A549 (cell line): ENCODE measurements around the gene BRICD5. TPM values are rescaled to one million over a fixed set of nuclear protein-coding genes. Genes with fewer than 3 reads are reported as not detected.
A peak's percentile ranks its signal among the peaks of the same experiment; 100 is the strongest.

Experiments used
- CHD2 ChIP-seq: fragments of 150-350 bp; IDR thresholded peaks from 2 replicates; pipeline ENCODE4 v1.6.1; 2014; ENCODE audit warnings: low read length; ENCODE audit not compliant: partially characterized antibody
- CHD4 ChIP-seq: fragments of 200-600 bp; sonication (generic); IDR thresholded peaks from 2 replicates; pipeline ENCODE4 v1.6.1; 2016; ENCODE audit warnings: antibody characterized with exemption, mild to moderate bottlenecking, borderline replicate concordance
- ESRRA ChIP-seq: fragments of 150-350 bp; IDR thresholded peaks from 2 replicates; pipeline ENCODE4 v1.6.1; 2014; ENCODE audit warnings: mild to moderate bottlenecking, low read length, borderline replicate concordance
- GATA3 ChIP-seq: IDR thresholded peaks from 2 replicates; pipeline ENCODE4 v1.6.1; 2012; ENCODE audit warnings: borderline replicate concordance
- HOXB13 ChIP-seq: fragments of 250-450 bp; sonication (Bioruptor Pico); IDR thresholded peaks from 2 replicates; pipeline ENCODE4 v1.5.0; 2020; ENCODE audit warnings: low read depth, mild to moderate bottlenecking, moderate library complexity
- JUN ChIP-seq, 2 experiments: fragments of >200 bp; sonication (Bioruptor Twin); formaldehyde crosslinking; IDR thresholded peaks; 2 replicates in 1 of 2; 3 replicates in 1 of 2; pipeline ENCODE4 v1.6.1; 2016 to 2017
- KDM5A ChIP-seq: fragments of 200-600 bp; sonication (generic); IDR thresholded peaks from 2 replicates; pipeline ENCODE4 v1.6.1; 2016; ENCODE audit warnings: antibody characterized with exemption, mild to moderate bottlenecking
- MAZ ChIP-seq: fragments of 150-350 bp; IDR thresholded peaks from 2 replicates; pipeline ENCODE4 v1.6.1; 2014; ENCODE audit warnings: antibody characterized with exemption, low read depth, low read length, borderline replicate concordance
- NPAS2 ChIP-seq: fragments of 250-450 bp; sonication (Bioruptor Pico); IDR thresholded peaks from 2 replicates; pipeline ENCODE4 v1.8.0; 2022; ENCODE audit warnings: mild to moderate bottlenecking, moderate library complexity, borderline replicate concordance
- PHF8 ChIP-seq: fragments of 200-600 bp; sonication (generic); IDR thresholded peaks from 2 replicates; pipeline ENCODE4 v1.6.1; 2016; ENCODE audit warnings: low read depth, mild to moderate bottlenecking, antibody characterized with exemption, moderate library complexity, borderline replicate concordance
- POLR2AphosphoS2 ChIP-seq: conservative IDR thresholded peaks from 2 replicates; pipeline ENCODE4 v1.6.1; 2012; ENCODE audit warnings: low read length, improper control_type of control experiment, inconsistent platforms
- RARB ChIP-seq: fragments of 250-450 bp; sonication (Bioruptor Pico); IDR thresholded peaks from 2 replicates; pipeline ENCODE4 v1.8.0; 2021; ENCODE audit warnings: mild to moderate bottlenecking, moderate library complexity
- SREBF2 ChIP-seq: fragments of 450-650 bp; IDR thresholded peaks from 2 replicates; pipeline ENCODE4 v1.6.1; 2014; ENCODE audit warnings: mild to moderate bottlenecking, moderate library complexity
- TFCP2L1 ChIP-seq: fragments of 250-450 bp; sonication (Bioruptor Pico); IDR thresholded peaks from 2 replicates; pipeline ENCODE4 v1.5.0; 2021; ENCODE audit warnings: mild to moderate bottlenecking
- TP53 ChIP-seq: fragments of 250-450 bp; sonication (Bioruptor Pico); IDR thresholded peaks from 2 replicates; pipeline ENCODE4 v1.5.0; 2021; ENCODE audit warnings: mild to moderate bottlenecking, moderate library complexity
- polyA plus RNA-seq, 4 experiments: library from polyadenylated mRNA; depleted of rRNA in 3 of 4; stranded (reverse); fragments of >200 nt; fragmentation: RNase III in 1 of 4; extraction: RNeasy Plus Mini Kit Qiagen cat#74134 plus additional on column Dnase treatment in 1 of 4; gene quantifications; 2 replicates in 3 of 4; 3 replicates in 1 of 4; pipeline ENCODE4 v1.2.3, GENCODE V29; 2011 to 2017
- TF ChIP-seq, protein P1 (sequence below): IDR thresholded peaks from 2 replicates; pipeline ENCODE4 v1.6.1; 2012; ENCODE audit warnings: low read depth, borderline replicate concordance
- TF ChIP-seq, protein P2 (sequence below): fragments of >200 bp; sonication (Bioruptor Twin); formaldehyde crosslinking; IDR thresholded peaks from 3 replicates; pipeline ENCODE4 v1.6.1; 2016
- TF ChIP-seq, protein P3 (sequence below): fragments of 250-450 bp; sonication (Bioruptor Pico); IDR thresholded peaks from 2 replicates; pipeline ENCODE4 v1.5.0; 2021; ENCODE audit warnings: mild to moderate bottlenecking, moderate library complexity, borderline replicate concordance
- TF ChIP-seq, protein P4 (sequence below): IDR thresholded peaks from 2 replicates; pipeline ENCODE4 v1.6.1; 2012
- TF ChIP-seq, protein P5 (sequence below): fragments of >200 bp; sonication (Bioruptor Twin); formaldehyde crosslinking; IDR thresholded peaks from 2 replicates; pipeline ENCODE4 v1.6.1; 2016
- TF ChIP-seq, protein P6 (sequence below): fragments of 200-600 bp; sonication (generic); IDR thresholded peaks from 2 replicates; pipeline ENCODE4 v1.6.1; 2016; ENCODE audit warnings: antibody characterized with exemption, mild to moderate bottlenecking, moderate library complexity

The BRICD5 gene
- polyA plus RNA-seq, 2 of the 4 experiments (the other 2 are of a cell fraction) = 2.0 to 9.1 TPM

DNA sequence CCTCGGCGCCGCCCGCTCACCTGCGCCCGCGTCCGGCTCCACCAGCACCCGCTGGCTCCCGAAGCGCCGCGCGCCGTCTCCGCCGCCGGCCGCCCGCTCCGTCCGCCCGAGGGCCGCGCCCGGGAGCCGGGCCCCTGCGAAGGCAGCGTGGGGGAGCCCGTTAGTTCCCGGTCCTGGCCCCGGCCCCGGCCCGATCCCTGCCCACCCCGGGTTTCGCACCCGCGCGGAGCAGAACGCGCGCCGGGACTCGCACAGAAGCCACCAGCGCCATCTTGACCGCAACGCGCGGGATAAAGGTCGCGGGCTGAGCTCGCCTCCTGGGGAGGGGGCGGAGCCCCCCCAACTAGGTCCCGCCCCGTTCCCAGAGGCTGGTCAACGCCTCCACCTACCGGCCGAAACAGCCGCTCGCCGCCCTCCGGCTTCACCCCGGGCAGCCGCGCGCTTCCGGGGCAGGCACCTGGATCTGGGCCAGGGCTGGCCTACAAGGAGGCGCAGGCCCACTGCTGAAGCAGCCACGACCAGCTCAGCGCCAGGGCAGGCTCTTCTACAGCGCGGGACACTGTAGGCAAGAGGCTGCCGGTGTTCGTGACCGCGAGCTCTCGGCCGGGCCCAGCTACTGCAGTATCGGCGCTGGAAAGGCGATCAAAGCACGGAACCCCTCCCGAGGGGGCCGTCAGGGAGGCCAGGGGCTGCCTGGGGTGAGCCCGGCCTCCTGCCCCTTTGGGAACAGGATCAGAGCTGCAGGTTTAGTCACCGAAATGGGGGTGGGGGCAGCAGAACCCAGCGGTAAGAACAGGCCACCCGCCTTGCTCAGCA lies 40.8 kb upstream of the BRICD5 start, which contains the start of gene ECI1 (continued):
- TF ChIP-seq, protein P1, sequence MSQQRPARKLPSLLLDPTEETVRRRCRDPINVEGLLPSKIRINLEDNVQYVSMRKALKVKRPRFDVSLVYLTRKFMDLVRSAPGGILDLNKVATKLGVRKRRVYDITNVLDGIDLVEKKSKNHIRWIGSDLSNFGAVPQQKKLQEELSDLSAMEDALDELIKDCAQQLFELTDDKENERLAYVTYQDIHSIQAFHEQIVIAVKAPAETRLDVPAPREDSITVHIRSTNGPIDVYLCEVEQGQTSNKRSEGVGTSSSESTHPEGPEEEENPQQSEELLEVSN = 0 out of 2 replicates have a peak, but pooled peaks have one; percentile 39
- TF ChIP-seq ESRRA (peak; percentile 18; the same call in 1 of the 2 replicates), POLR2AphosphoS2 (peak; percentile 87; the same call in 1 of the 2 replicates), JUN (IDR thresholded peaks at IDR 0.05) (peak; percentile 87 to 96), SREBF2 (no peak), GATA3 (0 out of 2 replicates have a peak, but pooled peaks have one; percentile 20), CHD4 (no peak), NPAS2 (CRISPR knock-in tag) (no peak), KDM5A (0 out of 2 replicates have a peak, but pooled peaks have one; percentile 41), RARB (CRISPR knock-in tag) (no peak), TP53 (CRISPR knock-in tag) (0 out of 2 replicates have a peak, but pooled peaks have one; percentile 14), TFCP2L1 (CRISPR knock-in tag) (peak; percentile 31; the same call in 1 of the 2 replicates), PHF8 (0 out of 2 replicates have a peak, but pooled peaks have one; percentile 20), MAZ (peak; percentile 25; the same call in 1 of the 2 replicates), HOXB13 (no peak), CHD2 (no peak)
- TF ChIP-seq, protein P2, sequence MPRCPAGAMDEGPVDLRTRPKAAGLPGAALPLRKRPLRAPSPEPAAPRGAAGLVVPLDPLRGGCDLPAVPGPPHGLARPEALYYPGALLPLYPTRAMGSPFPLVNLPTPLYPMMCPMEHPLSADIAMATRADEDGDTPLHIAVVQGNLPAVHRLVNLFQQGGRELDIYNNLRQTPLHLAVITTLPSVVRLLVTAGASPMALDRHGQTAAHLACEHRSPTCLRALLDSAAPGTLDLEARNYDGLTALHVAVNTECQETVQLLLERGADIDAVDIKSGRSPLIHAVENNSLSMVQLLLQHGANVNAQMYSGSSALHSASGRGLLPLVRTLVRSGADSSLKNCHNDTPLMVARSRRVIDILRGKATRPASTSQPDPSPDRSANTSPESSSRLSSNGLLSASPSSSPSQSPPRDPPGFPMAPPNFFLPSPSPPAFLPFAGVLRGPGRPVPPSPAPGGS = peak; percentile 94
- TF ChIP-seq, protein P3, sequence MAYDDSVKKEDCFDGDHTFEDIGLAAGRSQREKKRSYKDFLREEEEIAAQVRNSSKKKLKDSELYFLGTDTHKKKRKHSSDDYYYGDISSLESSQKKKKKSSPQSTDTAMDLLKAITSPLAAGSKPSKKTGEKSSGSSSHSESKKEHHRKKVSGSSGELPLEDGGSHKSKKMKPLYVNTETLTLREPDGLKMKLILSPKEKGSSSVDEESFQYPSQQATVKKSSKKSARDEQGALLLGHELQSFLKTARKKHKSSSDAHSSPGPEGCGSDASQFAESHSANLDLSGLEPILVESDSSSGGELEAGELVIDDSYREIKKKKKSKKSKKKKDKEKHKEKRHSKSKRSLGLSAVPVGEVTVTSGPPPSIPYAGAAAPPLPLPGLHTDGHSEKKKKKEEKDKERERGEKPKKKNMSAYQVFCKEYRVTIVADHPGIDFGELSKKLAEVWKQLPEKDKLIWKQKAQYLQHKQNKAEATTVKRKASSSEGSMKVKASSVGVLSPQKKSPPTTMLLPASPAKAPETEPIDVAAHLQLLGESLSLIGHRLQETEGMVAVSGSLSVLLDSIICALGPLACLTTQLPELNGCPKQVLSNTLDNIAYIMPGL = no peak
- TF ChIP-seq, protein P4, sequence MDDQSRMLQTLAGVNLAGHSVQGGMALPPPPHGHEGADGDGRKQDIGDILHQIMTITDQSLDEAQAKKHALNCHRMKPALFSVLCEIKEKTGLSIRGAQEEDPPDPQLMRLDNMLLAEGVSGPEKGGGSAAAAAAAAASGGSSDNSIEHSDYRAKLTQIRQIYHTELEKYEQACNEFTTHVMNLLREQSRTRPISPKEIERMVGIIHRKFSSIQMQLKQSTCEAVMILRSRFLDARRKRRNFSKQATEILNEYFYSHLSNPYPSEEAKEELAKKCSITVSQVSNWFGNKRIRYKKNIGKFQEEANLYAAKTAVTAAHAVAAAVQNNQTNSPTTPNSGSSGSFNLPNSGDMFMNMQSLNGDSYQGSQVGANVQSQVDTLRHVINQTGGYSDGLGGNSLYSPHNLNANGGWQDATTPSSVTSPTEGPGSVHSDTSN = no peak; the same call in 1 of the 2 replicates
- TF ChIP-seq, protein P5, sequence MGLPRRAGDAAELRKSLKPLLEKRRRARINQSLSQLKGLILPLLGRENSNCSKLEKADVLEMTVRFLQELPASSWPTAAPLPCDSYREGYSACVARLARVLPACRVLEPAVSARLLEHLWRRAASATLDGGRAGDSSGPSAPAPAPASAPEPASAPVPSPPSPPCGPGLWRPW = no peak
- TF ChIP-seq, protein P6, sequence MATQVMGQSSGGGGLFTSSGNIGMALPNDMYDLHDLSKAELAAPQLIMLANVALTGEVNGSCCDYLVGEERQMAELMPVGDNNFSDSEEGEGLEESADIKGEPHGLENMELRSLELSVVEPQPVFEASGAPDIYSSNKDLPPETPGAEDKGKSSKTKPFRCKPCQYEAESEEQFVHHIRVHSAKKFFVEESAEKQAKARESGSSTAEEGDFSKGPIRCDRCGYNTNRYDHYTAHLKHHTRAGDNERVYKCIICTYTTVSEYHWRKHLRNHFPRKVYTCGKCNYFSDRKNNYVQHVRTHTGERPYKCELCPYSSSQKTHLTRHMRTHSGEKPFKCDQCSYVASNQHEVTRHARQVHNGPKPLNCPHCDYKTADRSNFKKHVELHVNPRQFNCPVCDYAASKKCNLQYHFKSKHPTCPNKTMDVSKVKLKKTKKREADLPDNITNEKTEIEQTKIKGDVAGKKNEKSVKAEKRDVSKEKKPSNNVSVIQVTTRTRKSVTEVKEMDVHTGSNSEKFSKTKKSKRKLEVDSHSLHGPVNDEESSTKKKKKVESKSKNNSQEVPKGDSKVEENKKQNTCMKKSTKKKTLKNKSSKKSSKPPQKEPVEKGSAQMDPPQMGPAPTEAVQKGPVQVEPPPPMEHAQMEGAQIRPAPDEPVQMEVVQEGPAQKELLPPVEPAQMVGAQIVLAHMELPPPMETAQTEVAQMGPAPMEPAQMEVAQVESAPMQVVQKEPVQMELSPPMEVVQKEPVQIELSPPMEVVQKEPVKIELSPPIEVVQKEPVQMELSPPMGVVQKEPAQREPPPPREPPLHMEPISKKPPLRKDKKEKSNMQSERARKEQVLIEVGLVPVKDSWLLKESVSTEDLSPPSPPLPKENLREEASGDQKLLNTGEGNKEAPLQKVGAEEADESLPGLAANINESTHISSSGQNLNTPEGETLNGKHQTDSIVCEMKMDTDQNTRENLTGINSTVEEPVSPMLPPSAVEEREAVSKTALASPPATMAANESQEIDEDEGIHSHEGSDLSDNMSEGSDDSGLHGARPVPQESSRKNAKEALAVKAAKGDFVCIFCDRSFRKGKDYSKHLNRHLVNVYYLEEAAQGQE = no peak
